ENCODE data around the gene ARID1B. TPM values are rescaled to one million over a fixed set of nuclear protein-coding genes. Genes with fewer than 3 reads are reported as not detected.
A peak's percentile ranks its signal among the peaks of the same experiment; 100 is the strongest.

ARID1B gene
- total RNA-seq, 1 donor from 2014 or later = 78.1 TPM

- Mint-ChIP-seq H3K27ac (ENCODE audit: unreplicated experiment) (no peak overlapping the region), H3K4me1 (ENCODE audit: unreplicated experiment) (peaks cover 24% of the 10 kb centered on the region), H3K9me3 (ENCODE audit: unreplicated experiment) (no peaks in the 10 kb centered on the region), H3K36me3 (ENCODE audit: unreplicated experiment) (peaks cover 2% of the 10 kb centered on the region), H3K27me3 (ENCODE audit: unreplicated experiment) (no peaks in the 10 kb centered on the region), H3K4me3 (ENCODE audit: unreplicated experiment) (no peak overlapping the region)
- no peak for DNase-seq (ENCODE audit: extremely low spot score, unreplicated experiment)
- no peak for TF ChIP-seq CTCF (IDR thresholded peaks at IDR 0.05)
Measured at GRCh38 chr6:157215717-157216116, 438.5 kb downstream of the ARID1B start.

- no peak for DNase-seq (ENCODE audit: extremely low spot score, unreplicated experiment)
- Mint-ChIP-seq H3K4me1 (ENCODE audit: unreplicated experiment) (peaks cover 32% of the 10 kb centered on the region), H3K27ac (ENCODE audit: unreplicated experiment) (no peak overlapping the region), H3K9me3 (ENCODE audit: unreplicated experiment) (no peaks in the 10 kb centered on the region), H3K36me3 (ENCODE audit: unreplicated experiment) (peaks cover 2% of the 10 kb centered on the region), H3K27me3 (ENCODE audit: unreplicated experiment) (no peaks in the 10 kb centered on the region), H3K4me3 (ENCODE audit: unreplicated experiment) (no peak overlapping the region)
- TF ChIP-seq CTCF (IDR thresholded peaks at IDR 0.05) = no peak
Measured at GRCh38 chr6:157216570-157216969, 439.4 kb downstream of the ARID1B start.

- no peaks in the 10 kb centered on the region for H3K9me3 Mint-ChIP-seq (ENCODE audit: unreplicated experiment)
- no peak overlapping the region for H3K27ac Mint-ChIP-seq (ENCODE audit: unreplicated experiment)
- H3K27me3 Mint-ChIP-seq (ENCODE audit: unreplicated experiment) = no peaks in the 10 kb centered on the region
- no peak overlapping the region for H3K4me3 Mint-ChIP-seq (ENCODE audit: unreplicated experiment)
- no peak for DNase-seq (ENCODE audit: extremely low spot score, unreplicated experiment)
- peaks cover 35% of the 10 kb centered on the region for H3K4me1 Mint-ChIP-seq (ENCODE audit: unreplicated experiment)
- TF ChIP-seq CTCF (IDR thresholded peaks at IDR 0.05) = no peak
- H3K36me3 Mint-ChIP-seq (ENCODE audit: unreplicated experiment) = no peaks in the 10 kb centered on the region
Measured at GRCh38 chr6:157217198-157217893, 440.2 kb downstream of the ARID1B start.

- H3K27me3 Mint-ChIP-seq (ENCODE audit: unreplicated experiment) = no peaks in the 10 kb centered on the region
- peaks cover 41% of the 10 kb centered on the region for H3K4me1 Mint-ChIP-seq (ENCODE audit: unreplicated experiment)
- no peak for DNase-seq (ENCODE audit: extremely low spot score, unreplicated experiment)
- no peak overlapping the region for H3K27ac Mint-ChIP-seq (ENCODE audit: unreplicated experiment)
- H3K4me3 Mint-ChIP-seq (ENCODE audit: unreplicated experiment) = no peak overlapping the region
- H3K36me3 Mint-ChIP-seq (ENCODE audit: unreplicated experiment) = no peaks in the 10 kb centered on the region
- TF ChIP-seq CTCF (IDR thresholded peaks at IDR 0.05) = no peak
- H3K9me3 Mint-ChIP-seq (ENCODE audit: unreplicated experiment) = no peaks in the 10 kb centered on the region
Measured at GRCh38 chr6:157217894-157218370, 440.8 kb downstream of the ARID1B start.

- Mint-ChIP-seq H3K27me3 (ENCODE audit: unreplicated experiment) (no peaks in the 10 kb centered on the region), H3K36me3 (ENCODE audit: unreplicated experiment) (no peaks in the 10 kb centered on the region), H3K27ac (ENCODE audit: unreplicated experiment) (peak overlapping the region; percentile 8), H3K4me3 (ENCODE audit: unreplicated experiment) (no peak overlapping the region), H3K9me3 (ENCODE audit: unreplicated experiment) (no peaks in the 10 kb centered on the region), H3K4me1 (ENCODE audit: unreplicated experiment) (peaks cover 41% of the 10 kb centered on the region)
- TF ChIP-seq CTCF (IDR thresholded peaks at IDR 0.05) = no peak
- no peak for DNase-seq (ENCODE audit: extremely low spot score, unreplicated experiment)
Measured at GRCh38 chr6:157218371-157219198, 441.4 kb downstream of the ARID1B start.

Data from osteocyte (in vitro differentiated cells).